ENCODE data around the gene IL12B. TPM values are rescaled to one million over a fixed set of nuclear protein-coding genes. Genes with fewer than 3 reads are reported as not detected.

IL12B gene
- total RNA-seq, 1 experiment from 2014 or later: not detected

DNA sequence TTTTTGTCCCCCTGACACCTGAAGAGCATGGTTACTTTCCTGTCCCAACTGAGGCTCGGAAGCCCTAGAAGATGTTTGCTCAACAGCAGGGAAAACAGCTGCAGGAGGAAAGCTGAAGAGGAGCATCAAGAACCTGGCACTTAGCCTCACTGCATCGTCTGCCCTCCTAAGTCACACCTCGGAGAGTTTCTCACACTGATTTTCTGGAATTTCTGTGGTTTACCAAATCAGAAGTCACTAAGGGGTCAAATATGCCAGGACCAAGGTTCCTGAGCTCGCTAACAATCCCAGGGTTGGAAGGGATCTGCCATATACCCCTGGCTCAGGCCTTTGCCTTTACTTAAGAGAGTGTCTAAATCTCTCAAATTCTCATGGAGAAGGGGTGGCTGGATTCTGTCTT is 5.3 kb downstream of the IL12B start:
- TF ChIP-seq EZH2 (IDR thresholded peaks at IDR 0.05; ENCODE audit: low read depth) (no peak), CTCF (conservative IDR thresholded peaks at IDR 0.05) (no peak)
- Histone ChIP-seq H3K27me3 (ENCODE audit: insufficient read depth, low read depth) (peaks cover 17% of the 10 kb centered on the region), H3K4me3 (no peak overlapping the region), H4K20me1 (ENCODE audit: insufficient read depth) (no peaks in the 10 kb centered on the region), H3K9me3 (ENCODE audit: insufficient read depth, low read depth) (no peaks in the 10 kb centered on the region), H3K4me1 (replicated peaks; ENCODE audit: insufficient read depth) (no peaks in the 10 kb centered on the region), H3K79me2 (ENCODE audit: low read depth) (no peaks in the 10 kb centered on the region), H3F3A (ENCODE audit: insufficient read depth, low read depth) (no peaks in the 10 kb centered on the region), H2AFZ (no peak overlapping the region), H3K36me3 (ENCODE audit: low read depth) (no peaks in the 10 kb centered on the region), H3K4me2 (no peak overlapping the region), H3K9me2 (ENCODE audit: insufficient read depth) (no peaks in the 10 kb centered on the region), H3K27ac (no peak overlapping the region)
- BruUV-seq (replicated peaks): no TSS peak
- ChIA-PET CTCF (interaction anchor here (0.6 kb wide), 1 partner anchor 8 kb away, joined by 3 read pairs; no protein-coding TSS in a partner anchor), POLR2A (ENCODE audit: unreplicated experiment) (interaction anchor here (0.6 kb wide), 1 partner anchor 592 kb away, joined by 15 read pairs; no protein-coding TSS in a partner anchor)
- no peak for DNase-seq
- intact Hi-C loops (cut with micrococcal nuclease; ENCODE audit: unreplicated experiment): no loop called here

DNA sequence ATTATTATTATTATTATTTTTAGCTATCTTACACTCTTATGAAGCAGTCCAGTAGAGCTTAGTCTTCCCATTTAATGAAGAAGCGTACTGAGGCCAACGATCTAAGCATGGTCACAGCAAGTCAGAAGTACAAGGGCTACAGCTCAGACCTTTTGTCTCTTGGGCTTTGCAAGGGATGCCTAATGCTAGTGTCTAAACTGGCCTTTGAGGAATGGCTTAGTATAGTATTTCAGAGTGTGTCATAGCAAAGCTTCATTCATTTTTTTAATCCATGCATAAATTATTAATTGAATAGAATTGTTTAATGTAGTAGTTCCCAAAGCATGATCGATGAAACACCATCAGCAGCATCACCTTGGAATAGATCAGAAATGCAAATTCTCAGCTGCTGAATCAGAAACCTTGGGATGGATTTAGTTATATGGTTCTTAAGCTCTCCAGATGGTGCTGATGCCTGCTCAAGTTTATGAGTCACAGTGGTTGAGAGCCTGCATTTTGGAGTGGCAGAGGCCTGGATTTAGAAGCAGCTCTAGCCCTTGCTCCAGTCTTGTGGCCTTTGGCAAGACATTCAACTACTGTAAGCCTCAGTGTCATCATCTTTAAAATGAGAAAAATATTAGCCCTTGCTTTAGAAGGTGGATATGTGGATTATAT is 6.1 kb downstream of the IL12B start:
- H3K27ac ChIP-seq: no peak overlapping the region
- no peaks in the 10 kb centered on the region for H4K20me1 ChIP-seq (ENCODE audit: insufficient read depth)
- ChIA-PET CTCF (interaction anchor here (0.6 kb wide), 1 partner anchor 9 kb away, joined by 3 read pairs; no protein-coding TSS in a partner anchor), POLR2A (ENCODE audit: unreplicated experiment) (interaction anchor here (0.6 kb wide), 1 partner anchor 33 kb away, joined by 3 read pairs; no protein-coding TSS in a partner anchor)
- H3K9me2 ChIP-seq (ENCODE audit: insufficient read depth): no peaks in the 10 kb centered on the region
- H3K79me2 ChIP-seq (ENCODE audit: low read depth): no peaks in the 10 kb centered on the region
- no peak overlapping the region for H3K4me2 ChIP-seq
- no peak for DNase-seq
- H3K36me3 ChIP-seq (ENCODE audit: low read depth): no peaks in the 10 kb centered on the region
- intact Hi-C loops (cut with micrococcal nuclease; ENCODE audit: unreplicated experiment): no loop called here
- TF ChIP-seq CTCF (conservative IDR thresholded peaks at IDR 0.05) (no peak), EZH2 (IDR thresholded peaks at IDR 0.05; ENCODE audit: low read depth) (no peak)
- H3K4me1 ChIP-seq (replicated peaks; ENCODE audit: insufficient read depth): no peaks in the 10 kb centered on the region
- H3K27me3 ChIP-seq (ENCODE audit: insufficient read depth, low read depth): peaks cover 14% of the 10 kb centered on the region
- BruUV-seq (replicated peaks): no TSS peak
- no peaks in the 10 kb centered on the region for H3K9me3 ChIP-seq (ENCODE audit: insufficient read depth, low read depth)
- H3K4me3 ChIP-seq: no peak overlapping the region
- no peak overlapping the region for H2AFZ ChIP-seq
- no peaks in the 10 kb centered on the region for H3F3A ChIP-seq (ENCODE audit: insufficient read depth, low read depth)

GRCh38 chr5:159322180-159322579 is 8.1 kb downstream of the IL12B start:
- H3K9me2 ChIP-seq (ENCODE audit: insufficient read depth): no peaks in the 10 kb centered on the region
- H4K20me1 ChIP-seq (ENCODE audit: insufficient read depth): no peaks in the 10 kb centered on the region
- no peak for TF ChIP-seq CTCF (conservative IDR thresholded peaks at IDR 0.05)
- no peak for TF ChIP-seq EZH2 (IDR thresholded peaks at IDR 0.05; ENCODE audit: low read depth)
- H3K9me3 ChIP-seq (ENCODE audit: insufficient read depth, low read depth): no peaks in the 10 kb centered on the region
- H3K36me3 ChIP-seq (ENCODE audit: low read depth): no peaks in the 10 kb centered on the region
- CTCF ChIA-PET: no interaction called here
- no peak for DNase-seq
- no peaks in the 10 kb centered on the region for H3F3A ChIP-seq (ENCODE audit: insufficient read depth, low read depth)
- H3K4me1 ChIP-seq (replicated peaks; ENCODE audit: insufficient read depth): no peaks in the 10 kb centered on the region
- H2AFZ ChIP-seq: no peak overlapping the region
- no TSS peak for BruUV-seq (replicated peaks)
- POLR2A ChIA-PET (ENCODE audit: unreplicated experiment): no interaction called here
- intact Hi-C loops (cut with micrococcal nuclease; ENCODE audit: unreplicated experiment): no loop called here
- no peaks in the 10 kb centered on the region for H3K79me2 ChIP-seq (ENCODE audit: low read depth)
- H3K4me2 ChIP-seq: no peak overlapping the region
- H3K27ac ChIP-seq: no peak overlapping the region
- H3K4me3 ChIP-seq: no peak overlapping the region
- H3K27me3 ChIP-seq (ENCODE audit: insufficient read depth, low read depth): no peaks in the 10 kb centered on the region

All from PC-9 (cell line).